Measurements from ENCODE around the gene SGMS1. TPM values are rescaled to one million over a fixed set of nuclear protein-coding genes. Genes with fewer than 3 reads are reported as not detected.

Gene SGMS1
- total RNA-seq, 1 donor from 2014 or later = 9.2 TPM

GRCh38 chr10:50561816-50562215, 61.9 kb downstream of the SGMS1 start:
- no peak overlapping the region for H3K9ac ChIP-seq
- Mint-ChIP-seq H3K9me3 (no peaks in the 10 kb centered on the region), H3K27me3 (ENCODE audit: insufficient read depth, low read depth) (no peaks in the 10 kb centered on the region), H3K36me3 (no peaks in the 10 kb centered on the region), H3K4me1 (peaks cover 3% of the 10 kb centered on the region), H3K27ac (no peak overlapping the region), H3K4me3 (no peak overlapping the region)
- no peak for DNase-seq (ENCODE audit: low spot score)
- no peaks in the 10 kb centered on the region for H3K9me3 ChIP-seq (ENCODE audit: low read depth)
- no peak overlapping the region for H2AFZ ChIP-seq (replicated peaks)
- H3K27ac ChIP-seq = no peak overlapping the region
- no peaks in the 10 kb centered on the region for H3K27me3 ChIP-seq
- no peaks in the 10 kb centered on the region for H3K36me3 ChIP-seq
- H3K4me1 ChIP-seq = no peaks in the 10 kb centered on the region
- no peak overlapping the region for H3K4me3 ChIP-seq
- peaks cover 14% of the 10 kb centered on the region for H3F3A ChIP-seq (ENCODE audit: low read depth)
- no peaks in the 10 kb centered on the region for H3K79me2 ChIP-seq (ENCODE audit: low read depth)
- TF ChIP-seq, protein P1, sequence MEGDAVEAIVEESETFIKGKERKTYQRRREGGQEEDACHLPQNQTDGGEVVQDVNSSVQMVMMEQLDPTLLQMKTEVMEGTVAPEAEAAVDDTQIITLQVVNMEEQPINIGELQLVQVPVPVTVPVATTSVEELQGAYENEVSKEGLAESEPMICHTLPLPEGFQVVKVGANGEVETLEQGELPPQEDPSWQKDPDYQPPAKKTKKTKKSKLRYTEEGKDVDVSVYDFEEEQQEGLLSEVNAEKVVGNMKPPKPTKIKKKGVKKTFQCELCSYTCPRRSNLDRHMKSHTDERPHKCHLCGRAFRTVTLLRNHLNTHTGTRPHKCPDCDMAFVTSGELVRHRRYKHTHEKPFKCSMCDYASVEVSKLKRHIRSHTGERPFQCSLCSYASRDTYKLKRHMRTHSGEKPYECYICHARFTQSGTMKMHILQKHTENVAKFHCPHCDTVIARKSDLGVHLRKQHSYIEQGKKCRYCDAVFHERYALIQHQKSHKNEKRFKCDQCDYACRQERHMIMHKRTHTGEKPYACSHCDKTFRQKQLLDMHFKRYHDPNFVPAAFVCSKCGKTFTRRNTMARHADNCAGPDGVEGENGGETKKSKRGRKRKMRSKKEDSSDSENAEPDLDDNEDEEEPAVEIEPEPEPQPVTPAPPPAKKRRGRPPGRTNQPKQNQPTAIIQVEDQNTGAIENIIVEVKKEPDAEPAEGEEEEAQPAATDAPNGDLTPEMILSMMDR (IDR thresholded peaks at IDR 0.05) = peak; percentile 51
- TF ChIP-seq EZH2phosphoT487 (IDR thresholded peaks at IDR 0.05) (no peak), EZH2 (IDR thresholded peaks at IDR 0.05) (no peak)
- no peak overlapping the region for H3K4me2 ChIP-seq
- no peaks in the 10 kb centered on the region for H4K20me1 ChIP-seq (ENCODE audit: low read depth)

DNA sequence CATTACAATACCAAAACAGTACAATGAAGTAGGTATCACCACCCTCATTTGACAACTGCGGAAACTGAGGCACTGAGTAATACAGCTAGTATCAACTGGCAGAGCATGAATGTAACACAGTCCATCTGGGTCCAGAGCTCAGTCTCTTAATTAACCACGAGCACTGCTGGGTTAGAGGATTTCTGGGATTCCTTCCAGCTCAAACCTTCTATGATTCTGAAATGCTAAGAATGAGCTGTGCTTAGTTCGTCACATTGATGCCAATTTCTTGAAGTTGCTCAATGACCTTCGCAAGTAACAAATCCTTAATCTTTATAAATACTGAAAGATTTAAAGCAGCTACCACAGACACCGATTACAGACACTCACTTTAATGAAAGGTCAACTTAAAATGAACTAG, 62.5 kb downstream of the SGMS1 start:
- no peak overlapping the region for H3K9ac ChIP-seq
- H4K20me1 ChIP-seq (ENCODE audit: low read depth) = no peaks in the 10 kb centered on the region
- H3K4me3 Mint-ChIP-seq = no peak overlapping the region
- no peaks in the 10 kb centered on the region for H3K36me3 Mint-ChIP-seq
- no peaks in the 10 kb centered on the region for H3K27me3 Mint-ChIP-seq (ENCODE audit: insufficient read depth, low read depth)
- H3K9me3 ChIP-seq (ENCODE audit: low read depth) = no peaks in the 10 kb centered on the region
- H3K79me2 ChIP-seq (ENCODE audit: low read depth) = no peaks in the 10 kb centered on the region
- H3K27me3 ChIP-seq = no peaks in the 10 kb centered on the region
- no peaks in the 10 kb centered on the region for H3K4me1 ChIP-seq
- peaks cover 14% of the 10 kb centered on the region for H3F3A ChIP-seq (ENCODE audit: low read depth)
- H3K4me2 ChIP-seq = no peak overlapping the region
- peaks cover 4% of the 10 kb centered on the region for H3K4me1 Mint-ChIP-seq
- H3K27ac Mint-ChIP-seq = no peak overlapping the region
- no peak overlapping the region for H3K4me3 ChIP-seq
- no peaks in the 10 kb centered on the region for H3K9me3 Mint-ChIP-seq
- H3K36me3 ChIP-seq = no peaks in the 10 kb centered on the region
- TF ChIP-seq EZH2 (IDR thresholded peaks at IDR 0.05) (no peak), EZH2phosphoT487 (IDR thresholded peaks at IDR 0.05) (no peak)
- TF ChIP-seq, protein P1 (IDR thresholded peaks at IDR 0.05) = no peak
- DNase-seq (ENCODE audit: low spot score) = no peak
- no peak overlapping the region for H3K27ac ChIP-seq
- H2AFZ ChIP-seq (replicated peaks) = no peak overlapping the region

DNA sequence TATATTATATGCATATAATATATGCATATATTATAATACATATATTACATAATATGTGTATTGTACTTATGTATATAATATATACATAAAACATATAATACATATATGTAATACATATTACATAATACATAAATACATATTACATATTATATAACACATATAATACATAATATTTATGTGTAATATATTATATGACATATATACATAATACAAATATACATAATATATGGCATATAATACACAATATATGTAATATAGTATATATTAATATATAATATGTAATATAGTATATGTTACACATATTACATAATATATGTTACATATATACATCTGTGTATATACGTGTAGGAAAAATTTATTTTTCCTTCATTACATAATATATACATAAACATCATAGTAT, 63.4 kb downstream of the SGMS1 start:
- TF ChIP-seq EZH2phosphoT487 (IDR thresholded peaks at IDR 0.05) = no peak
- no peak for TF ChIP-seq EZH2 (IDR thresholded peaks at IDR 0.05)
- TF ChIP-seq, protein P1 (IDR thresholded peaks at IDR 0.05) = no peak
- H3K27ac Mint-ChIP-seq = no peak overlapping the region

More for the DNA sequence above, 63.4 kb downstream of the SGMS1 start:
- Histone ChIP-seq H3K27ac (no peak overlapping the region), H3F3A (ENCODE audit: low read depth) (peaks cover 14% of the 10 kb centered on the region), H2AFZ (replicated peaks) (no peak overlapping the region), H3K4me1 (peaks cover 3% of the 10 kb centered on the region), H3K4me3 (no peak overlapping the region), H3K36me3 (no peaks in the 10 kb centered on the region), H4K20me1 (ENCODE audit: low read depth) (no peaks in the 10 kb centered on the region), H3K27me3 (no peaks in the 10 kb centered on the region), H3K4me2 (no peak overlapping the region), H3K9ac (no peak overlapping the region), H3K79me2 (ENCODE audit: low read depth) (no peaks in the 10 kb centered on the region), H3K9me3 (ENCODE audit: low read depth) (no peaks in the 10 kb centered on the region)
- no peaks in the 10 kb centered on the region for H3K36me3 Mint-ChIP-seq
- H3K27me3 Mint-ChIP-seq (ENCODE audit: insufficient read depth, low read depth) = no peaks in the 10 kb centered on the region
- H3K4me1 Mint-ChIP-seq = peaks cover 8% of the 10 kb centered on the region
- no peak for DNase-seq (ENCODE audit: low spot score)
- H3K9me3 Mint-ChIP-seq = no peaks in the 10 kb centered on the region
- H3K4me3 Mint-ChIP-seq = no peak overlapping the region

All from neural progenitor cell (in vitro differentiated cells).